Immature natural killer cell (primary cell): ENCODE data around the gene SLC7A10. TPM values are rescaled to one million over a fixed set of nuclear protein-coding genes. Genes with fewer than 3 reads are reported as not detected.

Source experiments
- DNase-seq, 3 donors: peaks; one replicate each; pipeline ENCODE4 v3.0.0; 2022; ENCODE audit warnings: mixed read lengths in 1 of 3
- H3K27ac Mint-ChIP-seq, 6 donors: one replicate each; pipeline ENCODE4 v1.8.0; 2020; ENCODE audit warnings: mixed read lengths in 6 of 6, mild to moderate bottlenecking in 5 of 6, inconsistent platforms in 4 of 6, moderate library complexity in 3 of 6
- H3K27me3 Mint-ChIP-seq, 3 donors: one replicate each; pipeline ENCODE4 v1.8.0; 2020 to 2021; ENCODE audit warnings: low read depth in 3 of 3, mild to moderate bottlenecking in 3 of 3, mixed read lengths in 3 of 3, moderate library complexity in 3 of 3, inconsistent platforms in 1 of 3
- H3K36me3 Mint-ChIP-seq, 3 donors: one replicate each; pipeline ENCODE4 v1.8.0; 2020; ENCODE audit warnings: mixed read lengths in 3 of 3, inconsistent platforms in 2 of 3, mild to moderate bottlenecking in 2 of 3
- H3K4me1 Mint-ChIP-seq, 2 donors: one replicate each; pipeline ENCODE4 v1.8.0; 2020; ENCODE audit warnings: inconsistent platforms in 2 of 2, mild to moderate bottlenecking in 2 of 2, mixed read lengths in 2 of 2, moderate library complexity in 1 of 2
- H3K4me3 Mint-ChIP-seq, 5 donors: one replicate each; pipeline ENCODE4 v1.8.0; 2020; ENCODE audit warnings: mild to moderate bottlenecking in 5 of 5, mixed read lengths in 5 of 5, inconsistent platforms in 3 of 5, moderate library complexity in 3 of 5
- H3K9me3 Mint-ChIP-seq, 6 donors: one replicate each; pipeline ENCODE4 v1.8.0; 2020; ENCODE audit warnings: mild to moderate bottlenecking in 6 of 6, mixed read lengths in 6 of 6, inconsistent platforms in 4 of 6, moderate library complexity in 3 of 6
- polyA plus RNA-seq, 3 donors: library from polyadenylated mRNA; unstranded; fragments of 300-500 nt; fragmentation: Illumina TruSeq; gene quantifications; one replicate each; pipeline ENCODE4 v1.2.3, GENCODE V29; 2021

The SLC7A10 gene
- polyA plus RNA-seq, 3 donors from 2014 or later, result not detected

DNA sequence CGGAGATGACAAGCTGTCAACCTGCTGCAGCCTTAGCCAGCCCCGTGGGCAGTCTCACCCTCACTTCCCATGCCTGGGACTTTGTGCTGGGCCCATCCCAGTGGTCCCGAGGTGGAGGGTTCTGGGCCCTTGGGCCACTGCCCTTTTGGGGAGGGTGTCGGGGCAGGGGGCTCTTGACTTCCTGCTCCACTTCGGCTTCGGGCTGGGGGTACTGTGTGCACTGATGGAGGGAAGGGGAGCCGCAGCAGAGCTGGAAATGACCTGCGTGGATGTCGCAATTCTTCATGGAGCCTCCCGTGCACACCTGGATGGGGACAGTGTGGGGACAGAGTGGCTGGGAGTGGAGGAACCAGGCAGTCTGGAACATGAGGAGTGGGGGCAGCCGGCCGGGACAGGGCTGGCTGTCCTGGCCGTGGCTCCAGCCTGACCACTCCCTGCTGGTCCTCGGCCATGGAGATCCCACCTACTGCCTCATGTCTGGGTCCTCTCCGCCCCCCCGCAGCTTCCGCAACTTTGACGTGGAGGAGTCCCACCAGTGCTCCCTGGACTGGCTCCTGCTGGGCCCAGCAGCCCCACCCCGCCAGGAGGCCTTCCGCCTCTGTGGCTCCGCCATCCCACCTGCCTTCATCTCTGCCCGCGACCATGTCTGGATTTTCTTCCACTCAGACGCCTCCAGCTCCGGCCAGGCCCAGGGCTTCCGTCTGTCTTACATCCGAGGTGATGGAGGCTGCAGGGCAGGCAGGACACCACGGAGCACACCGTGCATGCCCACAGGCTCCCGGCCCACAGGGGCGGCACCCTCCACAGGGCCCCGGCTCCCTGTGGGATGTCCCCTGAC is 21.3 kb downstream of the SLC7A10 start:
- Mint-ChIP-seq H3K27ac (no peak overlapping the region), H3K4me3 (no peak overlapping the region), H3K9me3 (no peaks in the 10 kb centered on the region), H3K36me3 (no peaks in the 10 kb centered on the region), H3K27me3 (no peaks in the 10 kb centered on the region), H3K4me1 (no peaks in the 10 kb centered on the region)
- DNase-seq, result no peak

DNA sequence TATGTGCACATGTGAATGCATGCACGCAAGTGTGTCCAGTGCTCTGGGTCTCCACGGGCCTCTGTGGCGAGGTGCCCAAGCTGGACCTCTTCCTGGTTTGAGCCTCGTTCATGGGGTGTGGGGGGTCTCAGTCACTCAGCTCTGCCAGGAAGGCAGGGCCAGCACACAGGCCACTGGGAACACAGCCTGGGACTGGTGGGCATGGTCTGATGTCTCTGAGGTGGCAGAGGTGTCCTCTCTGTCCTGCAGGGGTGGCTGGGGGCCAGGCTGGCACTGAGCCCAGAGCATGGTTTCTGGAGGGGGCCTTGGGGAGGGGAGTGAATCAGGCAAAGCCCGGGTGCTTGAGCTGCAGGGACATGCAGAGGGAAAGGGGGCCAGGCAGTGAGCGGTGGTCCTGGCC is 22.1 kb downstream of the SLC7A10 start:
- no peak overlapping the region for H3K27ac Mint-ChIP-seq
- no peaks in the 10 kb centered on the region for H3K4me1 Mint-ChIP-seq
- no peaks in the 10 kb centered on the region for H3K27me3 Mint-ChIP-seq
- DNase-seq, result no peak
- H3K36me3 Mint-ChIP-seq, result no peaks in the 10 kb centered on the region
- no peaks in the 10 kb centered on the region for H3K9me3 Mint-ChIP-seq
- no peak overlapping the region for H3K4me3 Mint-ChIP-seq

DNA sequence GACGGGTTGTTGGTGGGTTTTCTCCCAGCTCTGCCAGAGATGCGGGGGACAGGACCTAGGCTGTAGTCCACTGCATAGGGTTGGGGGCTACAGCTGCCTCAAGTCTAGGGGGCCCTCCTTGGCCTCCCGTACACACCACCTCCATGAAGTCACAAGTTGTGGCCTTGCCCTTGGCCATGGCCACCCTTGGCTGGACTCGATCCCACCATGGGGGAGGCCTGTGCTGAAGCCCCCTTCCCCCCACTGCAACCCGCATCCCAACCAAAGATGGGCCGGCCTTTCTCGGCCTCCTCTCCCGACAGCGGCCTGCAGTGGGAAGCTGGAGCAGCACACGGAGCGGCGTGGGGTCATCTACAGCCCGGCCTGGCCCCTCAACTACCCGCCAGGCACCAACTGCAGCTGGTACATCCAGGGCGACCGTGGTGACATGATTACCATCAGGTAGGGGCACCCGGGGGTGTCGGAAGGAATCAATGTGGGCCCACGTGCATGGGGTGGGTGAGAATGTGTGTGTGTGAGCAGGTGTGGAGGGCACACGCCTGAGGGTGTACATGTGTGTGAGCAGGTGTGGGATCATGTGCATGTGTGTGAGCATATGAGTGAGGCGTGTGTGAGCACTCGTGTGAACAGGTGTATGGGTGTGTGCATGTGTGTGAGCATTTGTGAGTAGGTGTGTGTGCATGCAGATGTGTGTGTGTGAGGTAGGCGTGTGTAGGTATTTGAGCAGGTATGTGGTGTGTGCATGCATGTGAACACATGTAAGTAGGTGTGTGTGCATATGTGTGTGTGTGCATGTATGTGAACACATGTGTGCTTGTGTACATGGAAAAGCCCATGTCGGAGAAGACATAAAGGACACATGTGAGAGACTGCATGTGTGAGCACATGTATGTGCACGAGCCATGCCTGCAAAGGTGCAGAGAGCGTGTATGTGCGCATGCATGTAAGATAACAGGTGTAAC is 22.8 kb downstream of the SLC7A10 start:
- Mint-ChIP-seq H3K9me3 (no peaks in the 10 kb centered on the region), H3K4me3 (no peak overlapping the region), H3K36me3 (no peaks in the 10 kb centered on the region), H3K27ac (no peak overlapping the region), H3K27me3 (no peaks in the 10 kb centered on the region), H3K4me1 (no peaks in the 10 kb centered on the region)
- DNase-seq, result no peak

DNA sequence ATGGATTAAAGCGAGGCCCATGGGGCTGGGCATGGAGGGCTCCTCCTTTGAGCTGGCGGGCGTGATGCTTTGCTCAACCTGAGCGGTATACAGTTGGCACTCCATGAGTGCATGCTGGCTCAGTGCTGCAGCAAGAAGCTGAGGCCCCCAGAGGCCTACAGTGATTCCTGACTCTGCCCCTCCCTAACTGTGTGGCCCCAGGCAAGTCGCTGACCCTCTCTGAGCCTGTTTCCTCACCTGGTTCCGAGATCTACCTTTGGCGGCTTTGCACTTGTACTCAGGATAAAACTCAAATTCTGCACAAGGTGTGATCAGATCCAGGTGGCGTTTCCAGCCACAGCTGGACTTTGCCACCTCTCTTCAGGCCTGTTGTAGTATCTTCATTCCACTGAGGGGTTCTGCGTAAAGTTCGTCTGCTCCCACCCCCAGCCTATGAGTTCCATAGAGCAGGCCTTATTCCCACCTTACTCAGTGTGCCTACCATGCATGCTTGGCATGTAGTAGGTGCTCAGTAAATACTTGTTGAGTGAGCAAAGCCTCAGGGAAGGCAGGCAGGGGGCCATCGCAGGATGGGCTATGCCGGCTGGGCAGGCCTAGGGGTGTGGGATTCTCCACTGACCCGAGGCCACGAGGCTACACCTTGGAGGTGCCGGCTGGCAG is 23.6 kb downstream of the SLC7A10 start:
- Mint-ChIP-seq H3K27ac (no peak overlapping the region), H3K36me3 (no peaks in the 10 kb centered on the region), H3K4me1 (no peaks in the 10 kb centered on the region), H3K27me3 (peaks cover 0 to 3% (median 0%) of the 10 kb centered on the region in 3 donors), H3K4me3 (no peak overlapping the region), H3K9me3 (no peaks in the 10 kb centered on the region)
- no peak for DNase-seq

DNA sequence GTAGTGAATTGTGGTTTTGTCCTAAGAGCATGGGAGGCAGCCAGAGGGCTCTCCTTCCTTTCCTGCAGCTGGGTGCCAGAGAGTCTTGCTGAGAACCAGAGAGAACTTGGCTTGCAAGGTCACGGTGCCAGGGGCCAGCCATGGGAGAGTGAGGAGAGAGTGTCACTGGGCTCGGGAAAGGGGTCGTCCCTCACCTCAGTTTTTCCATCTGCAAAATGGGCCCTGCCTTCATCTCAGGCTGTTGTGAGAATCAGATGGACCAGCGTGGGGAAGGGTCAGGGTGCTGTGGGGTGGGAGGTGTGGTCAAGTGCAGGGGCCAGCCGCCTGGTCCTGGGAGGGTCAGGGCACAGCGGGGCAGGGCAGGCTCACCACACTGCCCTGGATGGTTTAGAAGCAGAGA is 24.2 kb downstream of the SLC7A10 start:
- no peak overlapping the region for H3K4me3 Mint-ChIP-seq

DNA sequence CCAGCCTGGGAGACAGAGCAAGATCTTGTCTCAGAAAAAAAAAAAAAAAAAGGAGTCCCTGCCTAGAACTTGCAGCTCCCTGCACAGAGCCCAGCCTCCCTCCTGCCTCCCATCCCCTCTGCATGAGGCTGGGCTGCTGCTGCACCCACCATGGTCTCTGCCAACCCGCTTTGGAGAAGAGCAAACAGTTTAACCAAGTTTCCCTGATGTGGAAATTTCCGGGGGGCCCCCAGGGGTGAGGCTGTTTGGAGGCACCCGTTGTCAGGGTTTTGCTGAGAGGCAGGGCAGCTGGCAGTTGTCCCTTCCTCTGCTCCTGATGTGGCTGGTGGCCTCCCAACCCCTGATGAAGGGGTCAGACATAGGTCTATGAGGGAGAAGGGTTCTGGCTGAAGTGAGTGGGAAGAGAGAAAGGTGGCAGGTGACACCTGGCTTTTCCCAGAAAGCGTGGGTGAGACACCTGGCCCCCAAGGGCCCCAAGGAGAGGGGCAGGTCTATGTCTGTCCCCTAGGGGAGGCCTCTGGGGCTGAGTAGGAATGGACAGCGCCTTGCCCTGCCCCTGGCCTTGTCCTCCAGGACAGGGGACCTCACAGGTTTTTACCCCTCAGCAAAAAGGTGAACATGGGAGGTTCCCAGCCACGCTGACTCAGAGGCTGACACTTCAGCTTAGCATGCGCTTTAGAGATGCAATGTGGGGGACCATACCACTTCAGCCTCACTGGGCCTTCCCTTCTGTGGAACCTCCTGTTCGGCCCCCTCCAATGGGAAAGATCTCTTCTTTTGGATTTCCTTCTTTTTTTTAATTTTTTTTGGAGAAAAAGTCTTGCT is 26.0 kb downstream of the SLC7A10 start:
- peaks cover 0 to 8% (median 6%) of the 10 kb centered on the region in 3 donors for H3K27me3 Mint-ChIP-seq
- no peak for DNase-seq
- peaks cover 0 to 2% of the 10 kb centered on the region in 2 donors for H3K4me1 Mint-ChIP-seq
- no peak overlapping the region for H3K27ac Mint-ChIP-seq
- H3K9me3 Mint-ChIP-seq, result no peaks in the 10 kb centered on the region
- H3K4me3 Mint-ChIP-seq, result no peak overlapping the region
- no peaks in the 10 kb centered on the region for H3K36me3 Mint-ChIP-seq

More for the DNA sequence above, 24.2 kb downstream of the SLC7A10 start:
- H3K27me3 Mint-ChIP-seq, result peaks cover 0 to 6% (median 0%) of the 10 kb centered on the region in 3 donors
- H3K4me1 Mint-ChIP-seq, result no peaks in the 10 kb centered on the region
- H3K27ac Mint-ChIP-seq, result no peak overlapping the region
- no peak for DNase-seq
- H3K9me3 Mint-ChIP-seq, result no peaks in the 10 kb centered on the region
- no peaks in the 10 kb centered on the region for H3K36me3 Mint-ChIP-seq

DNA sequence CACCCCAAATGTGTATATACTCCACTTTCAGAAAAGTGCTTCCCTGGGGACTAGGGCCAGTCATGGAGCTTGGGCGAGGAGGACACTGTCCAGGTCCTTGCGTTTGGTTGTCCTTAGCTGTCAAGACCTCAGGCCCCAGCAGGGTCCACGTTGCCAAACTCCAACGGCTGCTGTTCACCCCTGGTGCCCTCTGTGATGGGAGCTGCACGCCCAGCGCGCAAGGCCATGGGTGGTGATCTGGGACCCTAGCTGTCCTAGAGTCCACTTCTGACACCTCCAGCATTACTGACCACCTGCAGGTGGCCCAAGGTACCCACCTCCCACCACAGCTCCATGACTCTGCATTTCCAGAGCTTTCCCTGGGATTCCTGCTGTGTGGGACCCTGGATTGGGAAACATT is 27.5 kb downstream of the SLC7A10 start:
- H3K27ac Mint-ChIP-seq, result no peak overlapping the region
- no peak for DNase-seq
- H3K4me1 Mint-ChIP-seq, result peaks cover 0 to 4% of the 10 kb centered on the region in 2 donors
- peaks cover 0 to 10% (median 7%) of the 10 kb centered on the region in 3 donors for H3K27me3 Mint-ChIP-seq
- H3K9me3 Mint-ChIP-seq, result no peaks in the 10 kb centered on the region
- H3K4me3 Mint-ChIP-seq, result no peak overlapping the region
- no peaks in the 10 kb centered on the region for H3K36me3 Mint-ChIP-seq

DNA sequence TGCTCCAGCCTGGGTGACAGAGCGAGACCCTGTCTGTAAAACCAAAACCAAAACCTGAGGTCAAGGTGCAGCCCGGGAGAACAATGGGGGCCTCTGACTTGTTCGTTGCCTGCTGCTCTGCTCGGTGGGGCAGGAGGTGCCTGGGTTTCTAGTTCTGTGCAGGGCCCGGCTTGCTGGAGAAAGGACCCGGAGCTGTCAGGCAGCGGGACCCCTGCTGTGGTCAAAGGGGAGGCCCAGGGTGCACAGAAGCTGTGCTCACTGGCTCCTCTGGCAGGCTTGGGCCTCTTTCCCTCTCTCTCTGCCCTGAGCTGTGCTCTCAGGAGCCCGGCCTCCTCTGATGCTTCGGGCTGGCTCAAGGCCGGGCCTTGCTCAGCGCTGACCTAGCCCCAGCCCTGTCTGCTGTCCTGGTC is 28.1 kb downstream of the SLC7A10 start:
- H3K27me3 Mint-ChIP-seq, result peaks cover 0 to 12% (median 11%) of the 10 kb centered on the region in 3 donors
- H3K9me3 Mint-ChIP-seq, result no peaks in the 10 kb centered on the region
- H3K4me1 Mint-ChIP-seq, result peaks cover 0 to 4% of the 10 kb centered on the region in 2 donors
- no peak overlapping the region for H3K27ac Mint-ChIP-seq
- H3K36me3 Mint-ChIP-seq, result no peaks in the 10 kb centered on the region
- H3K4me3 Mint-ChIP-seq, result no peak overlapping the region
- no peak for DNase-seq

DNA sequence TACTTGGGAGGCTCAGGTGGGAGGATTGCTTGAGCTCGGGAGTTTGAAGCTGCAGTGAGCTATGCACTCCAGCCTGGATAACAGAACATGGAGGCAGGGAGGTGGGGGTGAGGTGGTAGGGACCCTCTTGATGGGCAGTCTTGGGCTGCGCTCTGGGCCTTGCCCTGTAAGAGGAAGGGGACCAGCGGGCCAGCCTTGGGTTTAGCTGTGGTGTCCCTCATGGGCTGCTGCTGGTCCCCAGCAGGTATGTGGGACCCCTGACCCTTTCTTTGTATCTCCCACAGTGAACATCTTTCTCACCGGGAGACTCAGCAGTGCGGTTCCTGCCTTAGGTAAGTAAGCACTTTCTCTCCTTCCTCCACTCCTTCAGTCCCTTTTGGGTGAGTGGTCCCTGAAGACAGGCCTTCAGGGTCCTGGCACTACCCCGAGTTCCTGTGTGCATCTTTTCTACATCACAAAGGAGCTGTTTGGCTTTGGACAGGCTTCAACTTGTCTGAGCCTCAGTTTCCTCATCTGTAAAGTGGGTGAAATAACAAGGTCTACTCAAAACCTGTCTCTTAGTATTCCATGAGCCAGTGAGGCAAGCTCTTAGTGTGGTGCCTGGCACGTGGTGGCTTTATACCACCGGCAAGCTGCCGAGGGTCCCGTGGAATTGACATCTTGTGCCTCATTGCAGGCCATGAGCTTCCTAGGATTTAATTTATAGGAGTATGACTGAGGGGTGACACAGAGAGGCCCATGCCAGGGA is 29.0 kb downstream of the SLC7A10 start:
- H3K4me1 Mint-ChIP-seq, result peaks cover 0 to 4% of the 10 kb centered on the region in 2 donors
- H3K9me3 Mint-ChIP-seq, result no peaks in the 10 kb centered on the region
- peaks cover 4 to 17% (median 15%) of the 10 kb centered on the region in 3 donors for H3K27me3 Mint-ChIP-seq
- H3K4me3 Mint-ChIP-seq, result peak overlapping the region in 2 of 5 donors; percentile 38 to 53
- H3K36me3 Mint-ChIP-seq, result no peaks in the 10 kb centered on the region
- DNase-seq, result no peak
- no peak overlapping the region for H3K27ac Mint-ChIP-seq

DNA sequence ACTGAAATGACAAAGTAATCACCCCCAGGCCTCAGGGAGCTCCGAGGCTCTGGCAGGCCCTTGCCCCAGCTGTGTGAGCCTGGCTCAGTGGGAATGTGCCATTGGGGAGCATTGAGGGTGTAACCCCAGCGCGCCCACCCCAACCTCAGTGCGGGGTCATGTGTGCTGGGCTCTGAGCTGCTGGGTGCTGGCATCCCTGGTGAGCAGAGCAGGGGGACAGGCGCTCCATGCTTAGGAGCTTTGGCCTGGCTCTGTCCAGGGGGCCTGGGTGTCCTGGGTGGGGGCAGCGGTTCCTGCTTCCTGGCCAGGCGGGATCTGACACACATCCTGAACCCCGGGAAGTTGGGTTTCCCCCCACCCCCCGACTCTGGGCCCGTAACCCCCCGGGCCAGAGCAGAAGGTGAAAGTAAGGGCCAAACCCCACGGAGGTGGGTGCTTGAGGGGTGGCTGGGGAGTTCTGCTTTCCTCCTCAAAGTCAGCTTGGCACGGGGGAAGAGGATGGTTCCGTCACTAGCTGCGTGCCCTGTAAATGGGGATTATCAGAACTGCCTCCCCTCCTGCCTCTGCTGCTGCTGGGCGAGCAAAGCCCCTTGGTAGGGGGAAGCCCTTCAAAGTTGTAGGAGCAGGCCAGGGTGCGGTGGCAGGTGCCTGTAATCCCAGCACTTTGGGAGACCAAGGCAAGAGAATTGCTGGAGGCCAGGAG is 29.9 kb downstream of the SLC7A10 start:
- peaks cover 4 to 23% (median 15%) of the 10 kb centered on the region in 3 donors for H3K27me3 Mint-ChIP-seq

DNA sequence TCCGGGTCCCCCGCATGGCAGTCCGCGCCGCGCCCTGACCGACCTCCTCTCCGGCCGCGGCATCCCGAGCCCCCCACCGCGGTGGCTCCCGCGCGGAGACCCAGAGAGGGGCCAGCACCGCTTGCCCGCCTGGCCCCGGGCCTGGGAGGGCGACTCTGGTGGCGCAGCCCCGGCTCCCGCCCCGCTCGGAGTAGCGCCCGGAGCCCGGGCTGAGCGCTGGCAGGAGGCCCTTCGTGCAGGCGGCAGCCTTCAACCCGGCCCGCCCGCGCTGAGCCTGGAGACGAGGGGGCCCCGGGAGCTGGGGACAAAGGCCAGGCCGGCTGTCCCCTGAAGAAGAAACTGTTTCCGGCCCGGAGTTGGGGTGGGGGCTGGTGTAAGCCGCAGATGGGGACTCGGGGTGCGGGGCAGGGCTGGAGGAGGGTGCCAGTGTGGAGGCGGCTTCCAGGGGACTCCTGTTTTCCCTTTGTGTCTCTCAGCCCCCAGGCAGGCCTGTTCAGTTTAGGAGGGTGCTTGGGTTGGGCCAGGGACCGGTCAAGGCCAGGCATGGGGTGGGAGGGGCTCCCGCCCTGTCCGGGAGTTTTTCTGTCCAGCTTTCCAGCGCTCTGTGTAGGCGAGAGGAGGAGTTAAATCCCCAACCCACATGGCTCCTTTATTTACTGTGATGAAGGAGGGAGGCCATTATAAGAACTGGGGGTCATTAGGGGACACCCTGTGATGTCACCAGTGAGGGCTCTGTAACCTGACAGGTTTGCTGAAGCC is 30.6 kb downstream of the SLC7A10 start:
- Mint-ChIP-seq H3K9me3 (no peaks in the 10 kb centered on the region), H3K27ac (no peak overlapping the region)

More for the DNA sequence above, 29.9 kb downstream of the SLC7A10 start:
- Mint-ChIP-seq H3K27ac (no peak overlapping the region), H3K36me3 (no peaks in the 10 kb centered on the region), H3K9me3 (no peaks in the 10 kb centered on the region), H3K4me3 (no peak overlapping the region), H3K4me1 (peaks cover 0 to 4% of the 10 kb centered on the region in 2 donors)
- DNase-seq, result no peak

More for the DNA sequence above, 30.6 kb downstream of the SLC7A10 start:
- H3K4me1 Mint-ChIP-seq, result peaks cover 0 to 4% of the 10 kb centered on the region in 2 donors
- peaks cover 4 to 26% (median 15%) of the 10 kb centered on the region in 3 donors for H3K27me3 Mint-ChIP-seq
- H3K36me3 Mint-ChIP-seq, result no peaks in the 10 kb centered on the region
- no peak for DNase-seq
- H3K4me3 Mint-ChIP-seq, result peak overlapping the region in 3 of 5 donors; percentile 23 to 47 (median 46)
